HT1080 (cell line): ENCODE measurements around the gene PVALEF. TPM values are rescaled to one million over a fixed set of nuclear protein-coding genes. Genes with fewer than 3 reads are reported as not detected.

Source experiments
- DNase-seq: peaks from one replicate; pipeline ENCODE4 v3.0.0-alpha.2; 2015; ENCODE audit warnings: low read depth
- total RNA-seq: library from RNA; depleted of rRNA; stranded (reverse); fragments of >200 nt; shearing (Covaris generic); gene quantifications from 2 replicates; pipeline ENCODE4 v1.2.3, GENCODE V29; 2014

The PVALEF gene
- total RNA-seq, 1 experiment from 2014 or later = not detected

- DNase-seq = no peak
These were observed 3.8 kb upstream of the PVALEF start for GRCh38 chr17:81161536-81161935.

- no peak for DNase-seq
These were observed 3.3 kb upstream of the PVALEF start for GRCh38 chr17:81161972-81162371.

- no peak for DNase-seq
These were observed 2.8 kb upstream of the PVALEF start for GRCh38 chr17:81162491-81162890.

- DNase-seq = no peak
These were observed 2.1 kb upstream of the PVALEF start for GRCh38 chr17:81163051-81163695.

GRCh38 chr17:81163703-81164370 is 1.5 kb upstream of the PVALEF start:
- DNase-seq = no peak

GRCh38 chr17:81164371-81165245 is 699 bp upstream of the PVALEF start:
- no peak for DNase-seq

- no peak for DNase-seq
These were observed 756 bp downstream of the PVALEF start, which contains the start of gene AATK for GRCh38 chr17:81166033-81166492. Gene AATK, minus strand, starts transcription at chr17:81166221. Its CDS starts 229 bp downstream, at chr17:81165992.

- no peak for DNase-seq
These were observed 1.9 kb downstream of the PVALEF start for GRCh38 chr17:81167194-81167524.

GRCh38 chr17:81167638-81168037 is 2.3 kb downstream of the PVALEF start:
- DNase-seq = no peak

- no peak for DNase-seq
These were observed 4.6 kb downstream of the PVALEF start for GRCh38 chr17:81169870-81170309.

- no peak for DNase-seq
These were observed 5.6 kb downstream of the PVALEF start for GRCh38 chr17:81170727-81171494.

GRCh38 chr17:81171941-81172340 is 6.6 kb downstream of the PVALEF start:
- no peak for DNase-seq

- DNase-seq = no peak
These were observed 7.9 kb downstream of the PVALEF start for GRCh38 chr17:81173052-81173761.

GRCh38 chr17:81173762-81174155 is 8.5 kb downstream of the PVALEF start:
- no peak for DNase-seq

- DNase-seq = no peak
These were observed 11.4 kb downstream of the PVALEF start for GRCh38 chr17:81176666-81177065.

- no peak for DNase-seq
These were observed 13.1 kb downstream of the PVALEF start for GRCh38 chr17:81178136-81179091.

GRCh38 chr17:81179220-81179619 is 13.9 kb downstream of the PVALEF start:
- DNase-seq = no peak

- no peak for DNase-seq
These were observed 14.6 kb downstream of the PVALEF start for GRCh38 chr17:81179861-81180260.
